IPS DF 19.7 (cell line): ENCODE data around the gene CCDC158.
"Not testable (repeated sequence)": the region's sequence is repeated elsewhere in the genome, so short reads cannot be mapped to it uniquely, and the experiment has no call there.

Experiments
- DNase-seq: peaks from one replicate; pipeline ENCODE4 v3.0.0-alpha.2; 2013; ENCODE audit warnings: low read depth, low spot score

Gene CCDC158

DNA sequence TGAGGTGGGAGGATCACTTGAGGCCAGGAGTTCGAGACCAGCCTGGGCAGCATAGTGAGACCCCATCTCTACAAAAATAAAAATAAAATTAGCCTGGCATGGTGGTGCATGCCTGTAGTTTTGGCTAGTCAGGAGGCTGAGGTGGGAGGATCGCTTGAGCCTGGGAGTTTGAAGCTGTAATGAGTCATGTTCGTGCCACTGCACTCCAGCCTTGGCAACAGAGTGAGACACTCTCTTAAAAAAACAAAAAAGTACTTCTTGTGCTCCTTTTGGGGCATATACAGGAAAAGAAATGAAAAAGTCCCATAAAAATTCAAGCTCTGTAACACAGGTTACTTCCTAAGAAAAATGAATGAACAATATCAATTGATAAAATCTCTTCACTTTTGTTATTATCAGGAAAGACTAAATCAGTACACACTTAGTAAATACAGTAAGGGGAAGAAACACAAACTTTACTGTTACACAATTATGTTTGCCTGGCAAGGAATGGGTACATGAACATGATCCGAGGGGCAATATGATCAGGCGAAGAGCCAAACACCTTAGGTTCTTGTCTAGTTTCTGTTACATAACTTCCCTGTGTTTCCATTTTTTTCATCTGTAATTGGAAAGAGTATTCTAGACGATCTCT lies 46.9 kb downstream of the CCDC158 start:
- no peak for DNase-seq

DNA sequence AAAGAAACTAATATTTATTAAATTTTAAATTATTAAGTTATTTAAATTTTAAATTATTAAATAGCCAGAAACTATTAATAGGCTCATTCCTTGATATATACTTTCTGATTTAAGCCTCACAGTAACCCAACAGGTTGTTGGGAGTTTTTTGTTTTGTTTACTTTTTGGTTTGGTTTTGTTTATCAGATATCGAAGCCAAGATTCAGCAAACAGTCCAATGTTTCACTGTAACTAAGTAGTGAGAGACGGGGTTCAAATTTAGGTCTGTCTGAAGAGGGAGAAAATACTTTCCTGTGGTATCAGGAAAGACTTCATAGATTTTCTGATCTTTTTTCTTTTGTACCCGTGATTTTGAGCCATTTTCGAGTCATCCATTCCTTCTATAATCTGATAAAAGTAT lies 54.2 kb downstream of the CCDC158 start:
- DNase-seq: no peak

DNA sequence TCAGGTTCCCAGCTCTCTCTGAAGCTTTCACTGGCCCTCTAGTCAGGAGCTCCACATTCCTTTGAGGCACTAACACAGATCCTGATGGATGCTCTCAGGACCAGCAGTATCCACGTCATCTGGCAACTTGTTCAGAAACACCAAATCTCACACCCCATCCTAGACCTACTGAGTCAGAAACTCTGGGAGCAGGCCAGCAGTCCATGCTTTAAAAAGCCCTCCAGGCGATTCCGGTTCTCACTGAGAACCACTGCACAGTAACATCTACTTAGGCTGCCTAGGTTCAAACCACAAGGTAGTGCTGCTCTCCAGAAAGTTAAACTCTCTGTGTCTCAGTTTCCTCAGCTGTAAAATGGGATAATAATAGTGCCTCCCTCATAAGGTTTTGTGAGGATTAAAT lies 55.3 kb downstream of the CCDC158 start:
- DNase-seq: no peak

DNA sequence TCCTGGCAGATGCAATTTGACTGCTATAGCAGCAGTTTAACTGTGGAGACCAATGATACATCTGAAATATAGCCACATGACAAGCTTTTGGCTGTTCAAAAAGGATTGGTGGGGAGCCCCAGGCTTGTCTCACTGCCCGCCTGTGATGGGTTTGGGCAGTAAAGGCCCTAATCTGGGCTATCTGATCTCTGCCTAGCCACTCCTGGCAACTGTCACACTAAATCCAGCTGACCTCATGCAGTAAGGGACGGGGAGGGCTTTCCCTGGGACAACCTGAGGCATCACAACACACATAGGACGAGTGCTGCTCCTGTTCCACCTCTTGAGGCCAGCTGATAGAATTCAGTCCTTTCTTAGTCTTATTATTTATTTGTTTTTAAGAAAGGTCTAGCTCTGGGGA lies 56.2 kb downstream of the CCDC158 start:
- no peak for DNase-seq

DNA sequence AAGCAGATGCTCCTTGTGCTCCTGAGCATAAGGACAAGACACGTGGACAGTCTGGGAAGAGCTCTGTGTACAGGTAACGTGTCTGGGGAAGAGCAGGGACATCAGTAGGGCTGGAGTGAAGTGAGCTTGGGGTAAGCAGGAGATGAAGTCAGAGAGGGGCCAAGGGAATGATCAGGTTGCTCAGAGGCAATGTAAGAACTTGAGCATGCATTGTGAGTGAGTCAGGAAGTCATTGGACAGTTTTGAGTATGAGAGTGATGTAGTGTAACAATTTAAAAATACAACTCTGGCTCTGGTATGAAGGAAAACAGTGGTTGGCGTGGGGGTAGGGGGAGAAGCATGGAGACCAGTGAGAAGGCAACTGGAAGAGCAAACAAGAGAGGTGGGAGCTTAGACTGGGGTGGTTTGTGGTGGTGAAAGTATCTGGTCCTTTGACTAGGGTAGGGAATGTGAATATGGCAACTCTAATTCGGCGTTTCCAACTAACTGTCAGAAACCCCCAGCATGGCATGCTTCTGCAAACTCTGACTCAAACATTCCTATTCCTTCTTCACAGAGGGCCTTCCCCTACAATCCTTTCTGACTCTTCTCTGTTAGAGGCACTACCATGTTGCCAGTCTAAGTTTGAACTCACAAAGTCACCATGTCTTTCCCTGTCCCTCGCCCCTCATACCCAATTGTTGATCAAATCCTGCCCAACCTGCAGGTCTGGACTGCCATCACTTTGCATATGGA lies 57.2 kb downstream of the CCDC158 start:
- no peak for DNase-seq

DNA sequence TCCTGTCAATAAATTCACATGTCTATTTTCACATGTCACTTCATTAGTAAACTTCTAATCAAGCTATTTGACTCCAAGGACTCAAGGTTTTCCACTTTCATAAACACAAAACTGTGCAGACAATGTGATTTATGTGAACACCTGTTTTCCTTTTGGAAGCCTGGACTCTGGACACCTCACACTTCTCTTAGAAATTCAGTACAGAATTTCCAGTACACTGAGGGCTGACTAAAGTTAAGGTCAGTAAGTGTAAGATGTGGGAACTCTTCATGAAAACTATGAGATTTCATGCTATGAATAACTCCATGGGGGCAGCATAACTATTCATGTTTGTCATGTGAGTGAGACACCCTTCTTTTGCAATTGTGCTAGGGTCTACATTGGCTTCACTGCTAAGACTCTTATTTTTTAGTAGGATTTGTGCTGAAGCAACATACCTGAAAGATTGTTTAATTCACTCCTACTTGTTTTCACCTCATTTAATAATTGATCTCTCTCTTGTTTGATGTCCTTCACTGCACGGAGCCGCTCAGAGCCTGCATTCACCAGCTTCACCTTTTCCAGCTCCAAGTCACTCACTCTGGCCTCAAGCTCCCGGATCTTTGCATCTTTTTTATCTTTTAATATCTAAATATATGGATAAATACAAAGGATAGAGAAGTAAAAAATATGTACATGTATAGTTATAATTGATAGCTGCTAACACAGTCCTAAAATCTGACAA lies 59.1 kb downstream of the CCDC158 start:
- no peak for DNase-seq

DNA sequence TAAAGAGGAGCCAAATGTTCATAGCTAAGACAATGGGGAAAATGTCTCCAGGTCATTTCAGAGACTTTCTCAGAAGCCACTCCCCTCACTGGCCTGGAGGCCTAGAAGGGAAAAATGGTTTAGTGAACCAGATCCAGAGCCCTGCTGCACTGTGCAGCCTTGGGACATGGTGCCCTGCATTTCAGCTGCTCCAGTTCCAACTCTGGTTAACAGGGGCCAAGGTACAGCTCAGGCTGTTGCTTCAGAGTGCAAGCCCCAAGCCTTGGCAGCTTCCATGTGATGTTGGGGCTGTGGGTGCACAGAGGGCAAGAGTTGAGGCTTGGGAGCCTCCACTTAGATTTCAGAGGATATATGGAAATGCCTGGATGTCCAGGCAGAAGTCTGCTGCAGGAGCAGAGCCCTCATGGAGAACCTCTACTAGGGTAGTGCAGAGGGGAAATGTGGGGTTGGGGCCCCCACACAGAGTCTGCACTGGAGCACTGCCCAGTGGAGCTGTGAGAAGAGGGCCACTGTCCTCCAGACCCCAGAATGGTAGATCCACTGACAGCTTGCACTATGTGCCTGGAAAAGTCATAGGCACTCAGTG lies 61.0 kb downstream of the CCDC158 start:
- DNase-seq: not testable (repeated sequence)

DNA sequence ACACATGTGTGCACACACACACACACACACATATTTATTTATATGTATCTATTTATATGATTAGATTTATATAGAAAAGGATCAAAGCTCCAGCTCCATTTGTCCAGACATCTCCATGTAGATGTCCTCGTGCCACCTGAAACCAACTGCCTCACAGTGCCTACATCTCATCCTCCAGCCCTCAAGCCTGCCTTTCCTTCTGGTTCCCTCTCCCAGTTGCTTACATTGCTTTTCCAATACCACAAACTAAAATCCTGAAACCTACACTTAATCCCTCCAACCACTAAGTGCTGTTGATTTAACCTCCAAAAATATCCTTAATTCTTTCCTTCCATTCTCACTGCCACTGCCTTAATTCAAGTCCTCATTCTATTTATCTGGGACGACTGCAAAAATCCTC lies 63.0 kb downstream of the CCDC158 start:
- DNase-seq: no peak

DNA sequence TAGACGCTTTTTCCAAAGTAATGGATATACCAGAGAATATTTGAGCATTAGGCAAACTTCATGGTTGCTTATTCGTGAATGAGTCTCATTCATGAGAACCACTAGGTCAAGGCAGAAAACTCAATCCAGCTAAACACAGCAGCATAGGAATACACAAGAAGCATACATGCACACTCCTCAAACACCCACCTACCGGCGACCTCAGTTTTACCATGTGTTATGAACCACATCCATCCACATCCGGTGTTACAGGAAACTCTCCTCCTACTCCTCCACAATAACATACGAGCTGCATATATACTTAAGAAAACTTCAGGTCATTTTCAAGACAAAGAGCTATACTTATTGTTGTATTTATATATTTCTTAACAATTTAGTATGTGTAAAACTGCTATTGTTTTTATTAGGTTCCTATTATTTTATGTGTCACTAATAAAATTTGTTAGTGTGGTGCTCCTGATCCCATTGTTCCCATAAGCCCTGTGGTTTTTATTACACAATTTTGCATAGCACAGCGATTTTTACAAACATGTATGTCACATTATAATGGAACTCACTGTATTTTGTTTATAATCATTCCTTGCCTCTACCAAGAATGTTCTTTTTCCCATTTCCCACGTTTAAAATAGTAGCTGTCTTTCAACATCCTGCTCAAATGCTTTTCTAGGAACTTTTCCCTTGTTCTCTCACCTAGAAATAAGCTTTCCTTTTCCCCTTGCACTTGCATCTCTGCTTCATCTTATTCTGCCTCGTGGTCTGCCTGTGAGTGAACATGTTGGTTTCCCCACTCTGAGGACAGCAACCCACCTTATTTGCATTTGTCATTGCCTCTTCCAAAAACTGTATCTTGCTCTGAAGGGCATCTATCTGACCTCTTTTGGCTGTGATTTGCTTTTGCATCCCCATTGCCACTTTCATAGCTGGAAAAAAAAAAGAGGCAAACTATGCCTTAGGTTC lies 66.1 kb downstream of the CCDC158 start:
- DNase-seq: no peak

DNA sequence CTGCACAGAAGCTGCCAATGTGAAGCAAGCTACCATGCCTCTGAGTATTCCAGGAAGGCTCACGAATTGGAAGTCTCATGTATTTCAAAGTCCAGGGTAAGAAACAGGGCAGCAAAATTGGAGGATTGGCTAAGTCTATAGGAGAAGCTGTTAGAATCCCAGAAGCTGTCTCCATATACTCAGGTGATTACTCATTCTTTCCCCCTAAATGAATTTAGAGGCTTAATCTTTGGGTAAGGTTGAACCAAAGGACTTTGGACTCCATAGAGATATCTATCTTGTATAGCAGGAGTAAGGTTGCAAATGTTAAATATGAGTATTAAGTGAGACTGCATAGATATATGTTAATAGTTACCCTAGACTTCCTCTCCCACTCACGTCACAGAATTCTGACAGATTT lies 78.1 kb downstream of the CCDC158 start:
- no peak for DNase-seq

DNA sequence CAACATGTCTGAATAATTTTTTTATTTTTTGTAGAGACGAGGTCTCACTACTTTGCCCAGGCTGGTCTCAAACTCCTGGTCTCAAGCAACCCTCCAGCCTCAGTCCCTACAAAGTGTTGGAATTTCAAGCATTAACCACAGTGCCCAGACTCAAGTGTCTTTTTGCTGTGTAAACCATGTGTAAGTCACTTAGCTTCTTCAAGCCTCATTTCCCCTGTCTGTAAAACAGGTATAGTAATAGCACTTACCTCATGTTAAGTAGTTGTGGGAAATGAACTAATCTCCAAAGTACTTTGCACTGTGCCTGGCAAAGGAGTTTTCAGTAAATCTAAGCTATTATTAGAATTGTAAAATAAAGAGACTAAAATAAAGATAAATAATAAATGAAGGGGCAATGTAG lies 78.8 kb downstream of the CCDC158 start:
- DNase-seq: no peak

DNA sequence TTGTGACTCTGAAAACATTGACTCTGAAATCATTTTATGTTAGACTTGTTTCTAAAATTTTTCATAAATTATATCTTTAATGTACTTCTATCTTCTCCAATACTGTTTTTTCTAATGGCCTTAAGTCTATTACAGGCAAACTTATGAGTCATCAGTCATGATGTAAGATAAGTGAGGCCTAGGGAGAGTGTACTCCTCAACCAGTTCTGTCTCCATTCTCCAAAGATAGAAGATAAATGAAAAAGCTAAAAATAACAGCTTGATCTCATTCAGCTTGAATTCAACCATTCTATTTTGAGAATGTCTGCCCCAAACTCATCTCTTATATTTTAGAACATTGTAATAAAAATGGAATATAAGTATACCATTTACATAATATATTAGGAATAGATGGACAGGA lies 79.9 kb downstream of the CCDC158 start:
- no peak for DNase-seq

DNA sequence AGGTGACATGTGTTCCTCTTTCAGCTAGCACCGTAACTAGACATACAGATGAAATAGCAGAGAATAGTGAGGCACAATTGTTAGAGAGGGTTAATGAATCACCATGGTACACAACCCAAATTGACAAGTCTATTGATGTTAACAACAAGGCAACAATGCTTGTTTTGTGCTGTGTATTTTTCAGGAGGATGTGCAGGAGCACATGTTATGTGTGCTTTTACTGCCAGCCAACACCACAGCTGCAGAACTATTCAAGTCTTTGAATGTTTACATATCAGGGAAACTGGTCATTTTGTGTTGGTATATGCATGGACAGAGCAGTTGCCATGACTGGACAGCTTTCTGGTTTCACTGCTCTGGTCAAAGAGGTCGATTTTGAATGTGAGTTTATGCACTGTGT lies 81.6 kb downstream of the CCDC158 start:
- DNase-seq: no peak

DNA sequence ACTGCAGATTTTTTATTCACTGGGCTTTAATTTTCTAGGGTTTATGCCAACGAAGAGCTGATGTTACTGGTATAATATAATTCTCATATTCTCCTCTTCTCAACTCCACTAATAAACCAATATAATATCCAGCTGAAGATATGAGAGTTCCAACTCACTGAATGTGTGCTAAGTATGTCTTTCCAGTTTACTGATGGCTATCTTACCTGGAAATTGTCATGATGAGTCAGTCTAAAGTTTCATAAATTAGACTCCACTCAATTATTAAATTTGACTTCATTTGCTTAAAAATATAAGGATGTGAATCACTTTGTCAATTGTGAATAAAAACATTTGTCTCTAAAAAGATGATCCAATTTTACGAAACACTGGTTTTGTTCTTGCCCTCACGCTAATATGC lies 86.1 kb downstream of the CCDC158 start:
- DNase-seq: no peak

DNA sequence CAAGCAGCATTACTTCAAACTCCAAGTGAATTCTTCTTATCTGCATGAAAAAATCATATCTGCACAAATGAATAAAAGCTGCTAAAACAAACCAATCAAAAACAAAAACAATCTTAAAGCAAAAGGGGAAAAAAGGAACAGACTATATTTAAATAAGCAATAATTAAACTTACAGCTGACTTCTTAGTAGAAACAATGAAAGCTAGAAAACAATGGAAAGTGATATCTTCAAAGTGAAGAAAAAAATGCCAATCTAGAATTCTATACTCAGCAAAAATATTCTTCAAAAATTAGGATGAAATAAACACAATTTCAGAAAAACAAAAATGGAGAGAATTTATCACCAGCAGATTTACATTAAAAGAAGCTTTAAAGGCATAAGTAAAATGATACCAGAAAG lies 94.4 kb downstream of the CCDC158 start:
- DNase-seq: no peak

DNA sequence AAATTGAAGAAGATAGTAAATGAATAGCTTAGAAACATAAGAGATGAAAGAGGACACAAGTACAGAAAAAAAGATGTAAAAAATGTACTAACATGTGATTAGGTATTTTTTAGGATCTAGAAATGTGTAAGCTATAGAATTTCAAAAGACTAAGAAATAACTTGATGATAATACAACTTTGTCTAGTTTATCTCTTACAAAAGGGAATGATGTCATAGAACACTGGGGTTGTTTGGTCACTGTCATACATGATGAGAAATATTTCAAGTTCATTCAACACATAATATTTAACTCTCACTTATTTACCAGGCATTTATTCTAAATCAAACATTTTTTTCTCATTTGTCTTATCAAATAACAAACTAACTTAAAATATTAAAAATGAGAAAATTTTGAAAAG lies 95.9 kb downstream of the CCDC158 start:
- DNase-seq: no peak

DNA sequence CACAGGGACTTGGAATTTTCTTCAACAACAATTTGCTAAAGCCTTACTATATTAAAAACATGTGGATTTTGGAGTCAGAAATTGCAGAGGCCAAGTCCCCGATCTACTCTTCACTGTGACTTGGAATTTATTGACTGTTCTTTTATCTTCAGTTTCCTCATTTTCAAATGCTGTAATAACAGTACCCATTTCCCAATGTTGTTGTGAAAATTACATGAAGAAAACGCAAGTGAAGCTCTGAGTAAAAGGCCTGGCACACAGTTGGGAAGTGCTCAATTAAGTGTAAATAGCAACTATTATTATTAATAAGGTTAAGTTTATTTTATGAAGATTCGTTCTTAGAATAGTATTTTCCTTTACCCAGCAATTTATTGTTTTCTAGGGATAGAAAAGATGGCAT lies 98.7 kb downstream of the CCDC158 start:
- no peak for DNase-seq

DNA sequence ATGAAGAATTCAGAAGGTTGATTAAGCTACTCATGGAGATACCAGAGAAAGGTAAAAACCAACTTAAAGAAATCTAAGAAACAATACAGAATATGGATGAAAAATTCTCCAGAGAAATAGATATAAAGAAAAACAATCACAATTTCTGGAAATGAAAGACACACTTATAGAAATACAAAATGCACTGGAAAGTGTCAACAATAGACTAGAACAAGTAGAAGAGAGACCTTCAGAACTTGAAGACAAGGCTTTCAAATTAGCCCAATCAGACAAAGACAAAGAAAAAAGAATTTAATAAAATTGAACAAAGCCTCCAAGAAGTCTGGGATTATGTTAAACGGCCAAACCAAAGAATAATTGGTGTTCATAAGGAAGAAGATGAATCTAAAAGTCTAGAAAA lies 104.8 kb downstream of the CCDC158 start:
- no peak for DNase-seq

DNA sequence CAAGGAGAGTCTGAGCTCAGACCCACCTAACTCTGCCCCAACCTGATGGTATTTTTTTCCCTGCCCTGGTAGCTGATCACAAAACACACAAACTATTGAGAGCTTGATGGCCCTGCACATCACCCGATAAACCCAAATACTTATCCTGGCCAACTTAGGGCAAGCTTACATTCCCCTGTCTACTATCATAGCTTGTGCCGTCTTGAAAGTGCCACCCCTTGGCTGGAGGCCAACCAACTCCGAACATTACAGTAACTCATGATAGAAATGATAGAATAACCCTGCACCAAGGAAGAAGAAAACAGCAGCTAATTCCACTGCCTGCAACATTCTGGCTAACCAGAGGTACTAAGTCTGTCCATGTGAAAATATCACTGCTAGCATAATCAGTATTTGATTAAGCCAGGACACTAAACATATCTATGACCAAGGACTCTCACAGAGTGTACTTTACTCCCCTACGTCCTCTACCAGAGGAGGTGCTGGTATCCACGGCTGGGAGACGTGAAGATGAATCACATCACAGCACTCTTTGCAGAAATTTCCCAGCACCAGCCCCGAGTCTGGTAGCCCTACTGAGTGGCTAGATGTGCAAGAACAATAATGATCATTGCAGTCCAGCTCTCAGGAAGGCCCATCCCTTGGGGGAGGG lies 105.5 kb downstream of the CCDC158 start:
- DNase-seq: no peak

DNA sequence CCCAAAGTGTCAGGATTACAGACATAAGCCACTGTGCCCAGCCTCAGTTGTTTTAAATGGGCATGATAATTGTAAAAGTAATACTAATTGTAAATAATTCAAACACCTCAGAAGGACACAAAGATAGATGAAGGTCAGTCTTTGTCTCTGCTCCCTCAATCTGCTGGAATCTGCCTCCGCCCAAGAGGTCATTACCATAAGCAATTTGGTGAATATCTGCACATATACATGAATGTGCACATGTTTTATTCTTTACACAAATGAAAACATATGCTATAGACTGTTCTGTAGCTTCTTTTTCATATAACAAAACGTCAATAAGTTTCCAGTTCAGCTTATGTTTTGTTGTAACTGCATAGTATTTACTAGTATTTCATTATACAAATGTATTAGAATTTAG lies 107.4 kb downstream of the CCDC158 start:
- DNase-seq: no peak

DNA sequence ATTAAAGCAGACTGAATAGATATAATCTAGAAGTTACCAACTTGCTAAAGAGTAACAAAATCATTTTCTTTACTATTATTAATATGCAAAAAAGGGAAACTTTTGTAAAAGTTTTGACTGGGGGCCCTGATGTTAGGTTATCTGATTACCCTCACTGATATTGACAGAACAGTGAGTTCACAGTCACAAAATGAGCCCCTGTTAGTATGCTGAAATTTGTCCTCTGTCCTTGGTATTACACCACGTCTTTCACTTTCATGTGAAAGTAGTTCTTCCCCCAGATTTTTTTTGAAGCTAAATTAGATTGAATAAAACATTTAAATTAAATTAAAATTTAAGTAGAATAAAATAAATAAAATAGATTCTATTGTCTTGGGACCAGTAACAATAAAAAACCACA lies 108.5 kb downstream of the CCDC158 start:
- DNase-seq: no peak
